Heart left ventricle (tissue), 16 donors: ENCODE measurements around the gene PRKACA. TPM values are rescaled to one million over a fixed set of nuclear protein-coding genes. Genes with fewer than 3 reads are reported as not detected.

ENCODE experiments used
- ATAC-seq, 4 donors: fragments of 200-7000 bp; cut with Tn5 transposase; one replicate each; pipeline ENCODE4 v1.9.1; 2020 to 2022; ENCODE audit warnings: moderate library complexity in 4 of 4, mild to moderate bottlenecking in 3 of 4, moderate number of reproducible peaks in 1 of 4
- DNase-seq, 5 donors: peaks; one replicate each; pipeline ENCODE4 v3.0.0-alpha.2; 2020
- H3K27ac ChIP-seq, 12 donors: fragments of 200-600 bp; sonication (generic) in 4 of 12; one replicate each; pipeline versions ENCODE4 v1.5.0 to v1.8.0; 2016 to 2022; ENCODE audit warnings: mild to moderate bottlenecking in 2 of 12
- H3K27me3 ChIP-seq, 9 donors: fragments of 200-600 bp; sonication (generic) in 2 of 9; one replicate each; pipeline versions ENCODE4 v1.5.1 to v1.8.0; 2016 to 2022; ENCODE audit warnings: mild to moderate bottlenecking in 3 of 9
- H3K36me3 ChIP-seq, 9 donors: fragments of 200-600 bp; sonication (generic) in 2 of 9; one replicate each; pipeline versions ENCODE4 v1.5.0 to v1.8.0; 2018 to 2022; ENCODE audit warnings: mild to moderate bottlenecking in 2 of 9
- H3K4me1 ChIP-seq, 12 donors: fragments of 200-600 bp; sonication (generic) in 4 of 12; one replicate each; pipeline versions ENCODE4 v1.5.0 to v1.8.0; 2016 to 2022; ENCODE audit warnings: mild to moderate bottlenecking in 3 of 12
- H3K4me3 ChIP-seq, 12 donors: fragments of 200-600 bp; sonication (generic) in 4 of 12; one replicate each; pipeline versions ENCODE4 v1.5.0 to v1.8.0; 2017 to 2022; ENCODE audit warnings: mild to moderate bottlenecking in 9 of 12, moderate library complexity in 4 of 12
- H3K9me3 ChIP-seq, 12 donors: fragments of 200-600 bp; sonication (generic) in 4 of 12; one replicate each; pipeline versions ENCODE4 v1.5.0 to v1.8.0; 2016 to 2022; ENCODE audit warnings: mild to moderate bottlenecking in 1 of 12
- CTCF ChIP-seq, 12 donors: fragments of 200-600 bp; sonication (generic) in 4 of 12; IDR thresholded peaks; one replicate each; pipeline versions ENCODE4 v1.5.0 to v1.8.0; 2018 to 2022; ENCODE audit warnings: antibody characterized with exemption in 12 of 12, mild to moderate bottlenecking in 5 of 12
- POLR2A ChIP-seq, 2 donors: fragments of 450-650 bp; IDR thresholded peaks; one replicate each; pipeline ENCODE4 v1.6.1; 2017; ENCODE audit warnings: antibody characterized with exemption in 2 of 2, mild to moderate bottlenecking in 2 of 2, moderate library complexity in 2 of 2
- WGBS, 4 donors: extraction: QIAGEN DNeasy Blood & Tissue Kit in 2 of 4; methylation state at CpG; one replicate each; pipeline versions ENCODE4 v1.1.5 to v1.1.7; 2013 to 2018; 5-methylcytosine and 5-hydroxymethylcytosine counted together
- intact Hi-C, 10 donors: fragments of 100-400 bp; cut with DNase I; formaldehyde crosslinking; loops; one replicate each; pipeline versions ENCODE4 v1.11.1 to v1.14.2; 2022
- polyA plus RNA-seq, 2 donors: library from polyadenylated mRNA; stranded (reverse); fragments of 200-250 nt; gene quantifications; one replicate each; pipeline ENCODE4 v1.2.3, GENCODE V29; 2013
- total RNA-seq, 9 donors: library from RNA; depleted of rRNA in 2 of 9; stranded (reverse); fragments of >200 nt in 2 of 9; fragmentation: NEBNext Ultra II Directional in 3 of 9; extraction: Animal tissue kit (Norgen Biotek cat#: 25700) in 3 of 9; gene quantifications; one replicate each; pipeline versions ENCODE4 v1.1.0 to v1.2.4, GENCODE V29; 2016 to 2023
- donor health status: ischemic (EF 13 %, LVEDD 7.1; RV severe dilation, severe dysfunction).
- donor health status: healthy with polysubstance abuse.
- donor health status: DM: no; HTN: yes; CAD: no.
- donor health status: DM: no; HTN: no; CAD: no.
- donor health status: ischemic (EF 25% LVEDD 6.9; RV normal size, moderate dysfunction).
- donor health status: ischemic (EF 25% LVEDD 5.7; RV mildly dilated, moderate dysfunction).
- donor health status: healthy.
- donor health status: DM: yes; HTN: yes; CAD: no.
- donor health status: ischemic (EF 35%, LVEDD 5.7; RV mildly dilated, moderate dysfunction).
- donor health status: nonischemic (EF 11% LVEDD 7.7; RV severe dilation, severe dysfunction).
- donor health status: DM: yes; HTN: yes; CAD: no.
- donor health status: PGD.
- donor health status: ischemic (EF 29% LVEDD 5.4; RV normal size, mild dysfunction).
- donor health status: nonischemic (EF 23%, LVEDD 6.1; RV moderate dilation, normal function).

PRKACA gene
- total and polyA plus RNA-seq, 11 donors: 216 to 554 (median 454) TPM

GRCh38 chr19:14135355-14135754, 17.8 kb upstream of the PRKACA start:
- H3K27ac ChIP-seq: no peak overlapping the region
- 47 to 58% (median 50%) methylated on average over 6 of the region's 6 CpGs for WGBS, 4 donors
- H3K27me3 ChIP-seq: no peaks in the 10 kb centered on the region
- H3K9me3 ChIP-seq: no peaks in the 10 kb centered on the region
- no peak for TF ChIP-seq CTCF (IDR thresholded peaks at IDR 0.05)
- TF ChIP-seq POLR2A (IDR thresholded peaks at IDR 0.05): no peak
- no peaks in the 10 kb centered on the region for H3K36me3 ChIP-seq
- DNase-seq (no peak), ATAC-seq (no peak)
- H3K4me3 ChIP-seq: peak overlapping the region in 1 of 12 donors; percentile 83
- peaks cover 0 to 49% (median 27%) of the 10 kb centered on the region in 12 donors for H3K4me1 ChIP-seq
- intact Hi-C loops: loop anchor here in 3 of 10 donors (5.0 to 10.0 kb wide), 5 partner anchors 63 to 359 kb away; partner anchors contain the start of genes GIPC1 (in 1 of the 3), MISP3 (in 1 of the 3) and PTGER1 (in 1 of the 3)

- 66 to 72% (median 68%) methylated on average over 4 of the region's 4 CpGs for WGBS, 4 donors
- DNase-seq: peak in 4 of 5 donors; percentile 43 to 67 (median 50)
- H3K27ac ChIP-seq: peak overlapping the region in 11 of 12 donors; percentile 57 to 88 (median 72)
- peak; percentile 84 to 93 (median 92) for ATAC-seq
- H3K9me3 ChIP-seq: no peaks in the 10 kb centered on the region
- no peak for TF ChIP-seq POLR2A (IDR thresholded peaks at IDR 0.05)
- TF ChIP-seq CTCF (IDR thresholded peaks at IDR 0.05): no peak
- no peaks in the 10 kb centered on the region for H3K27me3 ChIP-seq
- H3K36me3 ChIP-seq: no peaks in the 10 kb centered on the region
- intact Hi-C loops: no loop called here
- H3K4me3 ChIP-seq: peak overlapping the region in 1 of 12 donors; percentile 12
- H3K4me1 ChIP-seq: peaks cover 0 to 42% (median 14%) of the 10 kb centered on the region in 12 donors
Observed at GRCh38 chr19:14127929-14128509, 10.5 kb upstream of the PRKACA start.

GRCh38 chr19:14127176-14127575, 9.6 kb upstream of the PRKACA start:
- ATAC-seq (peak; percentile 30 to 77 (median 70)), DNase-seq (peak in 4 of 5 donors; percentile 50 to 68 (median 60))
- H3K4me1 ChIP-seq: peaks cover 0 to 42% (median 14%) of the 10 kb centered on the region in 12 donors
- H3K36me3 ChIP-seq: no peaks in the 10 kb centered on the region
- peak overlapping the region in 11 of 12 donors; percentile 57 to 88 (median 72) for H3K27ac ChIP-seq
- 47 to 69% (median 65%) methylated on average over 8 of the region's 8 CpGs for WGBS, 4 donors
- no peak for TF ChIP-seq CTCF (IDR thresholded peaks at IDR 0.05)
- no peak for TF ChIP-seq POLR2A (IDR thresholded peaks at IDR 0.05)
- intact Hi-C loops: no loop called here
- no peaks in the 10 kb centered on the region for H3K27me3 ChIP-seq
- no peak overlapping the region for H3K4me3 ChIP-seq
- no peaks in the 10 kb centered on the region for H3K9me3 ChIP-seq

- intact Hi-C loops: no loop called here
- ATAC-seq: no peak
- 96 to 99% (median 98%) methylated on average over 6 of the region's 6 CpGs for WGBS, 4 donors
- no peaks in the 10 kb centered on the region for H3K27me3 ChIP-seq
- H3K4me3 ChIP-seq: no peak overlapping the region
- H3K36me3 ChIP-seq: no peaks in the 10 kb centered on the region
- no peak for TF ChIP-seq POLR2A (IDR thresholded peaks at IDR 0.05)
- TF ChIP-seq CTCF (IDR thresholded peaks at IDR 0.05): no peak
- H3K4me1 ChIP-seq: peaks cover 0 to 36% (median 24%) of the 10 kb centered on the region in 12 donors
- H3K9me3 ChIP-seq: no peaks in the 10 kb centered on the region
- no peak overlapping the region for H3K27ac ChIP-seq
- DNase-seq: peak in 1 of 5 donors; percentile 38
Observed at GRCh38 chr19:14122924-14123323, 5.4 kb upstream of the PRKACA start.
